Measurements from ENCODE around the gene KANK4.

KANK4 gene

GRCh38 chr1:62304975-62305374 lies 14.3 kb downstream of the KANK4 start:
- DNase-seq (ENCODE audit: low spot score), result no peak

GRCh38 chr1:62304515-62304914 lies 14.7 kb downstream of the KANK4 start:
- no peak for DNase-seq (ENCODE audit: low spot score)

- DNase-seq (ENCODE audit: low spot score), result no peak
Measured at GRCh38 chr1:62301726-62302390, 17.4 kb downstream of the KANK4 start.

DNA sequence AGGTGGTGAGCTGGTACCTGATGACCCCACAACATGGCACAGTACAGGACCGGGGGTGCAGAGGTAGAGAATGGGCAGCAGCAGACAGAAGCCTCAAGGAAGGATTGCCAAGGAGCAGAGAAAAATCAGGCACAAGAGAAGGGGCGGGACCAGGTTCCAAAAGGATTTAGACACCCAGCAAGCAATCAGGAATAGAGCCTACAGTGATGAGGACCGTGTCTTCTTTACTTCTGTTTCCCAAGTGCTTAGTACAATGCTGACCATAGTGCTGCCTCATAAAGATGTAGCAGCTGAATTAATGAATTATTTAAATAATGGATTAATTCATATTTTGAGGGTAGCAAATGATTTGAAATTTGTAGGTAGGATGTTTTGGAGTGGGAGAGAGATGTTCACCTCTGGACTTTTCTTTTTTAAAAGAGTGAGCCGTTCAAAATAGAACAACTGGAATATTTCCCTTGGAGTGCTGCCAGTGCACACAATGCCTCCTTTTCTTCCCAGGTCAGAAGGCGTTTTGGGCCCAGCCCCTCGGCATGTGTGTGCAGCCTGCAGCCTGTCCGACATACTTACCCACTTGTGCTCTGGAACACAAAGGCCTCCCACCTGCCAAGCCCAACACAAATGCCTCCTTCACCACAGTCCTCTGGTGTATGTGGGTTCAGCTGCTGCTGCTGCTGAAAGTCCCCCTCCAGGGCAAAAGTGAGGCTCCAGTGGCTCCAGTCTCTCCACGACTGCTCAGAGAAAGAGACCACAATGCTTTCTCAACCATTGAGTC lies 19.6 kb downstream of the KANK4 start:
- DNase-seq (ENCODE audit: low spot score), result peak; percentile 48

DNA sequence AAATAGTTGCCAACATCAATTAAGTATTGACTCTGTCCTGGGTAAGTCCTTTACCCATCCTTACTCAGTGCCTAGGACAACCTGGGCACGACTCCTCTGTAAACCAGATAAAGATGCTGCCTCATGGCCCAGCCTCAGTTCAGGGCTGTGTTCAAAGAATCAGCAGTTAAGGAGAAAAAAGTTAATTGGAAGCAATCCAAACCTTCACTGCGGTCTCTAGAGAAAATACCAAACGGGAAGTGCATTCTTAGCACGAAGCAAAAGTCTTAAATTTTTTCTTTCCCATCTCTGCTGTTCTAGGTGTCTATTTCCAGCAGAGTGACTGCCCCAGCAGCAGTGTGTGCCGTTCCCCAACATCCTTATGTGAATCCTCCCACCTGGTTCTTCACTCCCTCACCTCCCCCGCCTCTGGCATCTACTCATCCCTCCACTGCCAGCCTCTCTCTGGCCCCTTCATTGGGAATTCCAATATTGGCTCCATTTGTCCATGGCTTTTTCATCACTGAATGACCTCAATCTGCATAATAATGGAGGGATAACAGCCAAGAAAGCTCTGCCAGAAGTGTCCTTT lies 23.2 kb downstream of the KANK4 start:
- DNase-seq (ENCODE audit: low spot score), result no peak

DNA sequence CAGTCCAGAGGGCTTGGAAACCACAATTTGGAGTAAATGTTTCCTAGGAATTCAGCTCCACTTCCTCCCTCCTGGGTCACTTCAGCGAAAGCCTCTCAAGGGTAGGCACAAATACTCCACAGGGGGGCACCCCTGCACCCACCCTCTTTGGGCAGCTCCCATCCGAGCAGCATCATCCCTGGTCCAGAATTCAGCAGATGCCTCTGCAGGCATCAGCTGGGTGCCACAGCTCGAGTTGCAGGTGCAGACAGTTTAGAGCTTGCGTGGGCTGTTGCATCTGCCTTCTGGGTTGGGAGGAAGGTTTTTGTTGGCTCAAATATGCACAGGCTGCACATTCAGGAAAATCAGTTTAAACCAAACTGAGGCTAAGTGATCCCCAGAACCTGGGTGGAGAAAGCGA lies 25.0 kb downstream of the KANK4 start:
- DNase-seq (ENCODE audit: low spot score), result no peak

DNA sequence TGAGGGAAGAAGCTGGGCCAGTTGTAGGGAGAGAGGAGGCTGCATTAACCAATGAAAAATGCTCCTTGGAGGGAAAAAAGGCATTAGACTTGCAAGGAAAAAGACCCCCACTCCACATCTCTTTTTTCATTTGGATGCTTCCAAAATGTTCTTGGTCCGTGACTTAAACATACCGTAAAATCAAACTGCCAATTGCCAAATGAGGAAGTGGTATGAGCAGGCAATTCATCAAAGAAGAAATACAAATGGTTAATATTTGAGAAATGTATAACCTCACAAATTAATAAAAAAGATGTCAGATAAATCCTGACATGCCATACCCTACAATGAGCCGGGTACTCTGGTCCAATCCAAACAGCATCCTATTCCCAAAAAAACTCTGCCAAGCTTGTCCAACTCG lies 30.6 kb downstream of the KANK4 start:
- DNase-seq (ENCODE audit: low spot score), result no peak

GRCh38 chr1:62288224-62288623 lies 31.0 kb downstream of the KANK4 start:
- DNase-seq (ENCODE audit: low spot score), result no peak

- DNase-seq (ENCODE audit: low spot score), result no peak
Measured at GRCh38 chr1:62286786-62287224, 32.4 kb downstream of the KANK4 start.

DNA sequence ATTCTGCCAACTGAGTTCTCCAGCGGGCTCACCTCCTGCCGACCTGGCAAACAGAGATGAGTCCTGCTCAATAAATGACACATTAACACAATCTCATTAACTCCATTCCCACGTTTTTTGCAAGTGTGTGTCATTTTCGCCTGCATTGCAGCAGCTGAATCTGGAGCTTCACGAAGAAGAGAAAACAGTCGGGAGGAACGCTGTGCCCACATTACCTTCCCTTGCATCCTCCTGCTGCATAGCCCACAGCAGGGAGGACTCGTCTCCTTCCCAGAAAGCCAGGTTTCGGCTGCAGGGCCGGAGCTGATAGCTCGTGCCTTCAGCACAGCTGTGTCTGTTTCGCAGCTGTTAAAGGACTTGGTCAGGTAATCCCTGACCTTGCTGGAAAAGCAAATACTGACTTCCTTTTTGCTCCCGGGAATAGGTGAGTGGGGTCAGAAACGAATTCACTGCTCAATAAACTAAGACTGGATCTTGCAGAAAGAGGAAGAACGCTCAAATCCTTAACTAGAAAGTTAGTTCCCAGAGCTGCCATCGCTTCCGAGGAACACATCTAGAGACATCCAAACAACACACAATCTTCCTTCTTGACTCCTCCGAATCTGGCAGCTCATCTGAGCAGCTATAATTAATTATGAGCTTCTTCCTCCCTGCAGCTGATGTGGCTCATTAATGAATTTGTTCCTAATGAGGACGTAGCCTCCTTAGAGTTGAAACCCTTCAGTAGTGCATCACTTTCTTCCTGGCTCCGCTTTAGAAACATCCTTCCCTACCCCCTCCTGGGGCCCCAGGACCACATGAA lies 33.0 kb downstream of the KANK4 start:
- DNase-seq (ENCODE audit: low spot score), result no peak

- no peak for DNase-seq (ENCODE audit: low spot score)
Measured at GRCh38 chr1:62285440-62285839, 33.8 kb downstream of the KANK4 start.

DNA sequence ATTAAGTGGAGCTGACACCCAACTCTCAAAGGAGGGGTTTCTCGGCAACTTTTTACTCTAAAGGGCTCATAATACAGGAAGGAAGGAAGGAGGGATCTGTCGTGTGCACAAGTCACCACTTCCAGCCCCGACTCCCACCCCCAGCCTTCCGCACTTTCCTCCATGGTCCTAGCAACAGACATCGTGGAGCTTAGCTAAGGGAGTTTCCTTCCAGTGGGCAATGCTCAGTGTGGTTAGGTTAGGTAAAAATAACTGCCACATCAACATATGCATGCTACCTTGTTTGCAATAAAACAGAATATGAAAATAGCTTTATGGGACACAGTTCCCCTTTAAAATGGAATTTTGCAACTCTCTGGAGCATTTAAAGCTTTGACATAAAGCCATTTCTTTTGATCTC lies 35.2 kb downstream of the KANK4 start:
- DNase-seq (ENCODE audit: low spot score), result no peak

GRCh38 chr1:62282909-62283755 lies 36.1 kb downstream of the KANK4 start:
- no peak for DNase-seq (ENCODE audit: low spot score)

- DNase-seq (ENCODE audit: low spot score), result no peak
Measured at GRCh38 chr1:62281922-62282555, 37.2 kb downstream of the KANK4 start.

DNA sequence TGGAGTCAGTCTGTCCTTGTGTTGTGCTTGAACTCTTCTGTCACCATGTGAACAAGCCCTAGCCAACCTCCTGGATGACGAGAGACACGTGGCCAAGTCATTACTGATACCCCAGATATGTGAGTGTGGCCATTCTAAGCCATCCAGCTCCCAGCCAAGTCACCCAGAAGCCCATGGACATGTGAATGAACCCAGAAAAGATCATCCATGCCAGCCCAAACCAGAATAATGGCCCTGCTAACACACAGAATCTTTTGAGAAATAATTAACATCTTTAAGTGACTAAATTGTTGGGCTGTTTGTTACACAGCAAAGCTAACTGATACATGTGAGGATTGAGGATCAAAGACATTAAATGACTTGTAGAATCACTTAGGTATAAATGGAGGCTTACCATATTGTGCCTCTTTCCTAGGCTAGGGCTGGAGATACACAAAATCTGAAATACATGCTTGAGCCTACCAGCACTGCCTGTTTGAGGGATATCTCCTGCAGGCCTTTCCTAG lies 38.2 kb downstream of the KANK4 start:
- DNase-seq (ENCODE audit: low spot score), result no peak

DNA sequence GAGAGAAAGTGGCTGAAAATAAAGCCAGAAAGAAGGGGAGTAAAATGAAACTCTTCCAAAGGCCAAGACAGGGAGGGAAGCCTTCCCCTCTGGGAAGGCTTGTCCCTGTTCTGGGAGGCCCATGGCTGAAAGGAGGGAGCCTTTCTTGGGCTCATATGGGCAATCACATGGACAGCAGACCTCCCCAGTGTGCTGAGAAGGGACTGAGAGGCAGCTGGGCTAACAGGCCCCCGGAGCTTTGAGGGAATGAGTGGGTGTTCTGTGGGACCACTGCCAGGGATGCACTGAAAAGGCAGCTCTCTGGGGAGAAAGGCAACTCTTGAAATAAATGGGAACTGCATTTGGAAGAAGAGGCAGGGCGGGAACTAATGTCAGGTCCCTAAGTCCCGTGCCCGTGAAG lies 39.1 kb downstream of the KANK4 start:
- DNase-seq (ENCODE audit: low spot score), result no peak

DNA sequence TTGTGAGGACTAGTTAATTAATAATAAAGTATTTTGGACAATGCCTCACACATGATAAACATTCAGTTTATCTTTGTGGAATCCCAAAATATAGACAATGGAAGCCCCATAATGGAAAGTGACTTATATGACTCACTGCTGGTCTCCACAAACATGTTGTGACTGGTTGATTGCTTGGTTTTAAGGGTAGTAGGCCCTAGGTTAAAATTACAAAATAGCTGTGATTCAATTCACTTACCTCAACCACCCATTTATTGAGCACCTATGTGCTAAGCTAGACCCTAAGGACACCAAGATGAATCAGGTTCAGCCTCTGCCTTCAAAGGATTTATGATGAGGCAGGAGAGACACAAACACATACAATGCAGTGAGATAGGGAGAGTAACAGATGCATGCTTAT lies 42.4 kb downstream of the KANK4 start:
- DNase-seq (ENCODE audit: low spot score), result no peak

DNA sequence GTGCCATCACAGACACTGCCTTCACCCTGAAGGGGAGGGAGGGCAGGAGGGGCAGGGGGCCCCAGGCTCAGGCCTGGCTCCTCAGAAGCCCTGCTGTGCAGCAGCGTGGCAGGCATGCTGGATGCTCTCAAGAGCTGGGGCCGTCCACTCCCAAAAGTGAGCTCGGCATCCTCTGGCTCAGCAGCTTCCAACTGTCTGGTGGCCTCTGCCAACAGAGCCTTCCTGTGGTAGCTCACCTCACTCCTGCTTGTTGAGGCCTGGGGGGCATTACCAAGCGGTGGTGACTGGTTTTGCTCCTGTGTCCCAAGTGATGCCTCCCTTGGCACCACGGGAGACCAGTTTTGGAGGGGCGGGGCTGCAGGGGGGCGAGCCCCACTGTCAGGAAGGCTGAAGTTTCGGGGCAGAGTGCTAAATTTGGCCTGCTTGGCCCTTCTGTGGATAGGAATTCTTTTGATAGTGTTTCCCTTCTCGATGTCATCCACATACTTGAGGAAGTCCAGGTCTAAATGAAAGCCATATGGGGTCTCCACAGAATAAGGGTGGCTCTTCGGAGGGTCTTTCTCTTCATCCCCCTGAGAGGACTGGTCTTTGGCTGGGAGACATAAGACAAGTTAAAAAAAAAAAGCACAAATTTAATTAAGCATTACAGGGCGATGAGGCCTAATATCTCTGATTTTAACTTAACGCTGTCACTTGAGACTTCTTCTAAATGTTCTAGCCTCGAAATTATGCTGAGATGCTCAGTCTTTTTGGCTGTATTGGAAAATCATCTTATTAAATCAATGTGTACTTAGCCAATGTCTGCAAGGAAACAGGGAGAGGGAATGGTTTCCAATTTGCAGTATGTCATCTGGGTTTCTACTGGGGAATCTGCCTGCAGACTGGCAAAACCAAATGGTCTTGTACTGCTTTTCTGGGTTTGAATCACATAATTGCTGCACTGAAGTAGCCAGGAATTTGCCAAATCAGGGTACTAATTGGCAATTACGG lies 44.4 kb downstream of the KANK4 start:
- DNase-seq (ENCODE audit: low spot score), result no peak

GRCh38 chr1:62273953-62274352 lies 45.3 kb downstream of the KANK4 start:
- DNase-seq (ENCODE audit: low spot score), result no peak
